Measurements from ENCODE around the gene FAM222B.

- TF ChIP-seq CTCF (IDR thresholded peaks at IDR 0.05) (no peak), POLR2A (IDR thresholded peaks at IDR 0.05) (no peak), POLR2AphosphoS5 (IDR thresholded peaks at IDR 0.05) (no peak), EP300 (IDR thresholded peaks at IDR 0.05) (no peak)
Measured at GRCh38 chr17:28860363-28860808, 17.8 kb upstream of the FAM222B start.

Data from suprapubic skin (tissue), 4 donors.